Lung (tissue), 12 donors: Measurements from ENCODE around the gene SLC35E2B. TPM values are rescaled to one million over a fixed set of nuclear protein-coding genes. Genes with fewer than 3 reads are reported as not detected.

Experiments used
- ATAC-seq: fragments of 200-7000 bp; cut with Tn5 transposase; one replicate; pipeline ENCODE4 v1.9.1; 2020; ENCODE audit warnings: moderate number of reproducible peaks; ENCODE audit not compliant: insufficient read depth, low FRiP score
- DNase-seq, 3 donors: peaks; one replicate each; pipeline ENCODE4 v3.0.0-alpha.2; 2013 to 2017
- H3K27ac ChIP-seq, 2 donors: one replicate each; pipeline ENCODE4 v1.5.1; 2013; ENCODE audit warnings: mild to moderate bottlenecking in 2 of 2, moderate library complexity in 2 of 2, control low read depth in 1 of 2, inconsistent platforms in 1 of 2, low read depth in 1 of 2, low read length in 1 of 2
- H3K27me3 ChIP-seq, 3 donors: one replicate each; pipeline ENCODE4 v1.5.1; 2013; ENCODE audit warnings: low read length in 2 of 3; ENCODE audit not compliant: control insufficient read depth in 3 of 3, insufficient read depth in 3 of 3
- H3K36me3 ChIP-seq, 4 donors: one replicate each; pipeline ENCODE4 v1.5.1; 2013; ENCODE audit warnings: low read length in 4 of 4, mild to moderate bottlenecking in 1 of 4, moderate library complexity in 1 of 4; ENCODE audit not compliant: control insufficient read depth in 4 of 4, insufficient read depth in 4 of 4
- H3K4me1 ChIP-seq, 5 donors: one replicate each; pipeline ENCODE4 v1.5.1; 2013; ENCODE audit warnings: low read length in 5 of 5, mild to moderate bottlenecking in 2 of 5, moderate library complexity in 1 of 5; ENCODE audit not compliant: control insufficient read depth in 5 of 5, insufficient read depth in 5 of 5
- H3K4me3 ChIP-seq: one replicate; pipeline ENCODE4 v1.5.1; 2013; ENCODE audit warnings: mild to moderate bottlenecking, control low read depth, moderate library complexity
- H3K9ac ChIP-seq, 2 donors: one replicate each; pipeline ENCODE4 v1.5.1; 2013; ENCODE audit warnings: low read length in 2 of 2, control low read depth in 1 of 2; ENCODE audit not compliant: insufficient read depth in 1 of 2
- H3K9me3 ChIP-seq, 4 donors: one replicate each; pipeline ENCODE4 v1.5.1; 2013; ENCODE audit warnings: low read length in 3 of 4, mild to moderate bottlenecking in 1 of 4, moderate library complexity in 1 of 4; ENCODE audit not compliant: control insufficient read depth in 4 of 4, insufficient read depth in 3 of 4
- CTCF ChIP-seq: IDR thresholded peaks from 2 replicates; pipeline ENCODE4 v1.5.1; 2012; ENCODE audit warnings: mild to moderate bottlenecking; ENCODE audit errors: control extremely low read depth, extremely low read depth
- WGBS, 2 donors: extraction: QIAGEN DNeasy Blood & Tissue Kit; methylation state at CpG; one replicate each; pipeline ENCODE4 v1.1.7; 2013; 5-methylcytosine and 5-hydroxymethylcytosine counted together
- polyA plus RNA-seq, 2 donors: library from polyadenylated mRNA; stranded (reverse); fragments of 200-250 nt; gene quantifications; one replicate each; pipeline ENCODE4 v1.2.1, GENCODE V29; 2013
- total RNA-seq, 2 donors: library from RNA; depleted of rRNA in 1 of 2; stranded (reverse); fragments of >200 nt in 1 of 2; gene quantifications; one replicate each; pipeline ENCODE4 v1.2.1, GENCODE V29; 2014 to 2021
- donor health status: control.
- donor health status: control.
- donor health status: Bipolar disorder and iron deficiency.
- donor health status: healthy.
- donor health status: DM: yes; HTN: yes; CAD: no.

Gene SLC35E2B
- total and polyA plus RNA-seq, 4 donors: 19.1 to 45.9 (median 30.9) TPM

- Histone ChIP-seq H3K9me3 (peaks cover 0 to 4% (median 0%) of the 10 kb centered on the region in 4 donors), H3K4me3 (no peak overlapping the region), H3K27me3 (no peaks in the 10 kb centered on the region), H3K9ac (no peak overlapping the region), H3K4me1 (peaks cover 0 to 9% (median 0%) of the 10 kb centered on the region in 5 donors), H3K36me3 (peaks cover 0 to 21% (median 9%) of the 10 kb centered on the region in 4 donors), H3K27ac (peak overlapping the region in 1 of 2 donors; percentile 7)
- no peak for ATAC-seq
- peak; percentile 75 to 81 (median 81) for DNase-seq
- TF ChIP-seq CTCF: no peak
- 84 to 86% methylated on average over 38 of the region's 38 CpGs for WGBS, 2 donors
Observed at GRCh38 chr1:1624443-1625403, 67.9 kb downstream of the SLC35E2B start.

DNA sequence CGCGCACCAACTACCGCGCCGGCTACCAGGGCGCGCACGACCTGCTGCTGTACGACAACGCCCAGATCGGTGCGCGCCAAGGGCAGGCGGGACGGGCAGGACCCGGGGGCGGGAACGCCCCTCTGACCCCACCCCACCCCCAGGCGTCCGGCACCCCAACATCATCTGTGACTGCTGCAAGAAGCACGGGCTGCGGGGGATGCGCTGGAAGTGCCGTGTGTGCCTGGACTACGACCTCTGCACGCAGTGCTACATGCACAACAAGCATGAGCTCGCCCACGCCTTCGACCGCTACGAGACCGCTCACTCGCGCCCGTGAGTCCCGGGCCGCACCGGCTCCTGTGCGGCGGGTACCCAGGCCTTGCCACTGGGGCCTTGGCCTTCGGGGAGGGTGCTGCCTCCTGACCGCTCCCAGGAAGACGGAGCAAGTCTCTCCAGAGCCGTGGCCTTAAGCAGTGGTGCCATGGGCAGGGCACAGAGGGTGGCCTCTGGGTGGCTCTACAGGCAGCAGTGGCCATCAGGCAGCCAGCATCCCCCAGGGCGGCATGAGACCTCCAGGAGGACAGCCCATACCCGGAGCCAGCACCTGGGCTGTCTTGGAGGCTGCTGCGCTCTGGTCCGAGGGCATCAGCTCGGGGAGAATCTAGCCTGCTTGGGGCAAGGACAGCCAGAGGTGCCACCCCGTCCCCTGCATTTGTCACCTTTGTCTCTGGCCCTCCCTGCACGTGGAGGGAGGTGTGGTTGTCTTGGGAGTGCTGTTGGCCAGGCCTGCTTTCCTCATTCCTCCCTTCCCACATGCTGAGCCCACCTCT lies 68.8 kb downstream of the SLC35E2B start:
- DNase-seq: no peak
- TF ChIP-seq CTCF: no peak
- Histone ChIP-seq H3K27ac (no peak overlapping the region), H3K9ac (no peak overlapping the region), H3K4me3 (no peak overlapping the region), H3K36me3 (peaks cover 0 to 21% (median 9%) of the 10 kb centered on the region in 4 donors), H3K4me1 (peaks cover 0 to 9% (median 0%) of the 10 kb centered on the region in 5 donors), H3K27me3 (no peaks in the 10 kb centered on the region), H3K9me3 (peaks cover 0 to 2% (median 0%) of the 10 kb centered on the region in 4 donors)
- 93 to 95% methylated on average over 49 to 51 of the region's 51 CpGs for WGBS, 2 donors
- ATAC-seq: no peak

DNA sequence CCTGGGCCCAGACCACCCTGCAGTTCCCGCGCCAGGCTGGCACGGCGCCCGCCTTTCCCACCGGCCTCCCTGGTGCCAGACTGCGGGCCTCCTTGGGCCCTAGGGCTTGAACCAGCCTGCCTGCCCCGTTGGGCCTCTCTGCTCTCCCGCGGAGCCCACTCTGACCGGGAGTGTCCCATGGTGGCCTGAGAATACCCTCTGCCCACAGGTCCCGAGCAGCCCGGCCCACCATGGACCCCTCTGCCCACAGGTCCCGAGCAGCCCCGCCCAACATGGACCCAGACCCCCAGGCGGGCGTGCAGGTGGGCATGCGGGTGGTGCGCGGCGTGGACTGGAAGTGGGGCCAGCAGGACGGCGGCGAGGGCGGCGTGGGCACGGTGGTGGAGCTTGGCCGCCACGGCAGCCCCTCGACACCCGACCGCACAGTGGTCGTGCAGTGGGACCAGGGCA lies 69.4 kb downstream of the SLC35E2B start:
- WGBS, 2 donors: 95 to 96% methylated on average over 33 of the region's 33 CpGs
- Histone ChIP-seq H3K9ac (no peak overlapping the region), H3K4me3 (no peak overlapping the region), H3K27me3 (no peaks in the 10 kb centered on the region), H3K36me3 (peaks cover 0 to 22% (median 11%) of the 10 kb centered on the region in 4 donors), H3K27ac (no peak overlapping the region), H3K4me1 (peaks cover 0 to 9% (median 0%) of the 10 kb centered on the region in 5 donors), H3K9me3 (no peaks in the 10 kb centered on the region)
- no peak for DNase-seq
- no peak for TF ChIP-seq CTCF
- no peak for ATAC-seq
